CD4-positive, alpha-beta T cell treated with Interleukin-12 subunit alpha and Interleukin-12 subunit beta, for 1 hour (primary cell): Measurements from ENCODE around the gene CNN3.
A peak's percentile ranks its signal among the peaks of the same experiment; 100 is the strongest.
"Not testable (repeated sequence)": the region's sequence is repeated elsewhere in the genome, so short reads cannot be mapped to it uniquely, and the experiment has no call there.

Experiments
- DNase-seq: peaks from one replicate; pipeline ENCODE4 v3.0.0-alpha.2; 2020

The CNN3 gene

GRCh38 chr1:94949681-94950661 lies 23.1 kb upstream of the CNN3 start:
- no peak for DNase-seq

GRCh38 chr1:94947437-94947836 lies 20.5 kb upstream of the CNN3 start:
- no peak for DNase-seq

GRCh38 chr1:94946886-94947285 lies 20.0 kb upstream of the CNN3 start:
- DNase-seq: no peak

- no peak for DNase-seq
Measured at GRCh38 chr1:94942171-94943128, 15.5 kb upstream of the CNN3 start.

GRCh38 chr1:94941480-94941879 lies 14.6 kb upstream of the CNN3 start:
- DNase-seq: not testable (repeated sequence)

- DNase-seq: no peak
Measured at GRCh38 chr1:94940738-94941137, 13.8 kb upstream of the CNN3 start.

- no peak for DNase-seq
Measured at GRCh38 chr1:94937820-94938219, 10.9 kb upstream of the CNN3 start.

- DNase-seq: no peak
Measured at GRCh38 chr1:94936861-94937620, 10.1 kb upstream of the CNN3 start.

- no peak for DNase-seq
Measured at GRCh38 chr1:94935476-94935875, 8.6 kb upstream of the CNN3 start.

GRCh38 chr1:94935034-94935433 lies 8.1 kb upstream of the CNN3 start:
- no peak for DNase-seq

GRCh38 chr1:94934551-94934950 lies 7.6 kb upstream of the CNN3 start:
- DNase-seq: no peak

- DNase-seq: no peak
Measured at GRCh38 chr1:94931254-94931841, 4.4 kb upstream of the CNN3 start.

GRCh38 chr1:94929351-94930217 lies 2.7 kb upstream of the CNN3 start:
- no peak for DNase-seq

GRCh38 chr1:94928293-94928939 lies 1.5 kb upstream of the CNN3 start:
- DNase-seq: no peak

GRCh38 chr1:94927405-94928175 lies 680 bp upstream of the CNN3 start:
- DNase-seq: no peak

- DNase-seq: peak; percentile 15
Measured at GRCh38 chr1:94926126-94926914, 590 bp downstream of the CNN3 start.

GRCh38 chr1:94925561-94926125 lies 1.3 kb downstream of the CNN3 start:
- DNase-seq: no peak

GRCh38 chr1:94925004-94925403 lies 1.9 kb downstream of the CNN3 start:
- DNase-seq: no peak
